ENCODE results near the gene STRA8. TPM values are rescaled to one million over a fixed set of nuclear protein-coding genes. Genes with fewer than 3 reads are reported as not detected.
A peak's percentile ranks its signal among the peaks of the same experiment; 100 is the strongest.

Gene STRA8
- total and polyA plus RNA-seq, 2 of the 13 experiments (the other 11 are each of a cell fraction or from before 2014, with no cell fraction given), result not detected

GRCh38 chr7:135281363-135281949 lies 47.8 kb downstream of the STRA8 start (continued):
- no peak for TF ChIP-seq ZNF761 (CRISPR knock-in tag; conservative IDR thresholded peaks at IDR 0.05)
- TF ChIP-seq NCOA5 (CRISPR knock-in tag; IDR thresholded peaks at IDR 0.05), result no peak
- TF ChIP-seq THYN1 (CRISPR knock-in tag; IDR thresholded peaks at IDR 0.05; ENCODE audit: borderline replicate concordance, low read depth), result no peak
- TF ChIP-seq ADNP (CRISPR knock-in tag; IDR thresholded peaks at IDR 0.05), result no peak
- TF ChIP-seq, protein P1, sequence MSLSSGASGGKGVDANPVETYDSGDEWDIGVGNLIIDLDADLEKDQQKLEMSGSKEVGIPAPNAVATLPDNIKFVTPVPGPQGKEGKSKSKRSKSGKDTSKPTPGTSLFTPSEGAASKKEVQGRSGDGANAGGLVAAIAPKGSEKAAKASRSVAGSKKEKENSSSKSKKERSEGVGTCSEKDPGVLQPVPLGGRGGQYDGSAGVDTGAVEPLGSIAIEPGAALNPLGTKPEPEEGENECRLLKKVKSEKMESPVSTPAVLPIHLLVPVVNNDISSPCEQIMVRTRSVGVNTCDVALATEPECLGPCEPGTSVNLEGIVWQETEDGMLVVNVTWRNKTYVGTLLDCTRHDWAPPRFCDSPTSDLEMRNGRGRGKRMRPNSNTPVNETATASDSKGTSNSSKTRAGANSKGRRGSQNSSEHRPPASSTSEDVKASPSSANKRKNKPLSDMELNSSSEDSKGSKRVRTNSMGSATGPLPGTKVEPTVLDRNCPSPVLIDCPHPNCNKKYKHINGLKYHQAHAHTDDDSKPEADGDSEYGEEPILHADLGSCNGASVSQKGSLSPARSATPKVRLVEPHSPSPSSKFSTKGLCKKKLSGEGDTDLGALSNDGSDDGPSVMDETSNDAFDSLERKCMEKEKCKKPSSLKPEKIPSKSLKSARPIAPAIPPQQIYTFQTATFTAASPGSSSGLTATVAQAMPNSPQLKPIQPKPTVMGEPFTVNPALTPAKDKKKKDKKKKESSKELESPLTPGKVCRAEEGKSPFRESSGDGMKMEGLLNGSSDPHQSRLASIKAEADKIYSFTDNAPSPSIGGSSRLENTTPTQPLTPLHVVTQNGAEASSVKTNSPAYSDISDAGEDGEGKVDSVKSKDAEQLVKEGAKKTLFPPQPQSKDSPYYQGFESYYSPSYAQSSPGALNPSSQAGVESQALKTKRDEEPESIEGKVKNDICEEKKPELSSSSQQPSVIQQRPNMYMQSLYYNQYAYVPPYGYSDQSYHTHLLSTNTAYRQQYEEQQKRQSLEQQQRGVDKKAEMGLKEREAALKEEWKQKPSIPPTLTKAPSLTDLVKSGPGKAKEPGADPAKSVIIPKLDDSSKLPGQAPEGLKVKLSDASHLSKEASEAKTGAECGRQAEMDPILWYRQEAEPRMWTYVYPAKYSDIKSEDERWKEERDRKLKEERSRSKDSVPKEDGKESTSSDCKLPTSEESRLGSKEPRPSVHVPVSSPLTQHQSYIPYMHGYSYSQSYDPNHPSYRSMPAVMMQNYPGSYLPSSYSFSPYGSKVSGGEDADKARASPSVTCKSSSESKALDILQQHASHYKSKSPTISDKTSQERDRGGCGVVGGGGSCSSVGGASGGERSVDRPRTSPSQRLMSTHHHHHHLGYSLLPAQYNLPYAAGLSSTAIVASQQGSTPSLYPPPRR (CRISPR knock-in tag; IDR thresholded peaks at IDR 0.05; ENCODE audit: borderline replicate concordance), result no peak
- no peak for TF ChIP-seq ZNF230 (CRISPR knock-in tag; IDR thresholded peaks at IDR 0.05)
- no peak for TF ChIP-seq AKNA (CRISPR knock-in tag; IDR thresholded peaks at IDR 0.05; ENCODE audit: borderline replicate concordance)
- peak; percentile 45; the same call in 1 of the 2 replicates for TF ChIP-seq HOMEZ (CRISPR knock-in tag; IDR thresholded peaks at IDR 0.05; ENCODE audit: low read depth)
- no peak for TF ChIP-seq ZNF891 (CRISPR knock-in tag; IDR thresholded peaks at IDR 0.05)
- no peak for TF ChIP-seq CHD4 (IDR thresholded peaks at IDR 0.05; ENCODE audit: borderline replicate concordance, low read length)
- TF ChIP-seq ZSCAN22 (CRISPR knock-in tag; IDR thresholded peaks at IDR 0.05), result no peak
- no peak for TF ChIP-seq KMT2B (CRISPR knock-in tag; IDR thresholded peaks at IDR 0.05)
- TF ChIP-seq KDM4B (CRISPR knock-in tag; IDR thresholded peaks at IDR 0.05), result no peak
- peak; percentile 71; the same call in 1 of the 2 replicates for TF ChIP-seq FOXO1 (CRISPR knock-in tag; IDR thresholded peaks at IDR 0.05)
- 0 out of 2 replicates have a peak, but pooled peaks have one; percentile 47 for TF ChIP-seq ZNF510 (CRISPR knock-in tag; IDR thresholded peaks at IDR 0.05; ENCODE audit: low read depth)
- TF ChIP-seq TCF7L2 (IDR thresholded peaks at IDR 0.05; ENCODE audit: low read depth, low read length), result no peak
- no peak for TF ChIP-seq CBX5 (CRISPR knock-in tag; IDR thresholded peaks at IDR 0.05; ENCODE audit: borderline replicate concordance)
- TF ChIP-seq ZNF678 (CRISPR knock-in tag; IDR thresholded peaks at IDR 0.05), result no peak
- peak; percentile 90 for TF ChIP-seq ZNF335 (CRISPR knock-in tag; IDR thresholded peaks at IDR 0.05)
